IMR-90 (cell line): Measurements from ENCODE around the gene SGK1.

ENCODE experiments used
- BHLHE40 ChIP-seq: fragments of 150-350 bp; IDR thresholded peaks from 2 replicates; pipeline ENCODE4 v1.6.1; 2016; ENCODE audit warnings: mild to moderate bottlenecking, low read depth, low read length
- CEBPB ChIP-seq: IDR thresholded peaks from 2 replicates; pipeline ENCODE4 v1.6.1; 2012; ENCODE audit warnings: low read depth, low read length, improper control_type of control experiment
- CHD1 ChIP-seq: IDR thresholded peaks from 2 replicates; pipeline ENCODE4 v1.6.1; 2012; ENCODE audit warnings: low read depth, low read length, improper control_type of control experiment
- FOS ChIP-seq: fragments of 150-350 bp; IDR thresholded peaks from 2 replicates; pipeline ENCODE4 v1.6.1; 2016; ENCODE audit warnings: low read depth, low read length
- MAFK ChIP-seq: IDR thresholded peaks from 2 replicates; pipeline ENCODE4 v1.6.1; 2012; ENCODE audit warnings: low read depth, low read length, improper control_type of control experiment
- MAZ ChIP-seq: IDR thresholded peaks from 2 replicates; pipeline ENCODE4 v1.6.1; 2012; ENCODE audit warnings: low read depth, mild to moderate bottlenecking, low read length, improper control_type of control experiment, moderate library complexity, borderline replicate concordance
- POLR2A ChIP-seq: IDR thresholded peaks from 2 replicates; pipeline ENCODE4 v1.6.1; 2012; ENCODE audit warnings: mild to moderate bottlenecking, low read depth, low read length
- RAD21 ChIP-seq: IDR thresholded peaks from 2 replicates; pipeline ENCODE4 v1.6.1; 2012; ENCODE audit warnings: low read length, improper control_type of control experiment
- RCOR1 ChIP-seq: IDR thresholded peaks from 2 replicates; pipeline ENCODE4 v1.6.1; 2012; ENCODE audit warnings: mild to moderate bottlenecking, low read length, improper control_type of control experiment; ENCODE audit not compliant: insufficient replicate concordance
- RFX5 ChIP-seq: IDR thresholded peaks from 2 replicates; pipeline ENCODE4 v1.8.0; 2012; ENCODE audit warnings: low read depth, mild to moderate bottlenecking, low read length, moderate library complexity
- SMC3 ChIP-seq: fragments of 150-350 bp; IDR thresholded peaks from 2 replicates; pipeline ENCODE4 v1.6.1; 2016; ENCODE audit warnings: low read depth, mild to moderate bottlenecking, antibody characterized with exemption, low read length, moderate library complexity
- TF ChIP-seq, protein P1 (sequence below): conservative IDR thresholded peaks from 2 replicates; pipeline ENCODE4 v1.5.1; 2012; ENCODE audit warnings: mild to moderate bottlenecking, low read depth, low read length, improper control_type of control experiment
- TF ChIP-seq, protein P2 (sequence below): fragments of 150-350 bp; IDR thresholded peaks from 2 replicates; pipeline ENCODE4 v1.6.1; 2017; ENCODE audit warnings: mild to moderate bottlenecking, antibody characterized with exemption, low read length, low read depth

DNA sequence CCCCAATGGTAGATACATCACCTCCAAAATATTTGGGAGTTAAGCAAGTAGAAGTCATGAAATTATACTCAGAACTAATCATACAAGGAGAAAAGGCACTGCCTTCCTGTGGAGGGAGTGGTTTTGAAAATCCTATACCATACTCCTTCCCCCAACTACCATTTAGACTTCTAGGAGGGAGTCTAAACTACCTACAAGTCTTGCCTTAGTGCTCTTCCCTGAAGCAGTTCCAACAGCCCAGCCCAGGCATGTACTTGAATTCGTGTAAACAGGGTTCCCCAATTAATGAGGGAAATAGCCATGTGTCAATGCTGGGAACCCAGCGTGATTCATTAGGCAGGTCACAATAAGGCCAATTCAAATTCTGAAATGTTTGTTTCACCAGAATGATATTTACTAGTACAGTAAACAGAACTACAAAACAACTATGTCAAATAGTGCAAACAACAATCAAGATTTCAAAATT lies 39.1 kb upstream of the SGK1 start:
- TF ChIP-seq, protein P1, sequence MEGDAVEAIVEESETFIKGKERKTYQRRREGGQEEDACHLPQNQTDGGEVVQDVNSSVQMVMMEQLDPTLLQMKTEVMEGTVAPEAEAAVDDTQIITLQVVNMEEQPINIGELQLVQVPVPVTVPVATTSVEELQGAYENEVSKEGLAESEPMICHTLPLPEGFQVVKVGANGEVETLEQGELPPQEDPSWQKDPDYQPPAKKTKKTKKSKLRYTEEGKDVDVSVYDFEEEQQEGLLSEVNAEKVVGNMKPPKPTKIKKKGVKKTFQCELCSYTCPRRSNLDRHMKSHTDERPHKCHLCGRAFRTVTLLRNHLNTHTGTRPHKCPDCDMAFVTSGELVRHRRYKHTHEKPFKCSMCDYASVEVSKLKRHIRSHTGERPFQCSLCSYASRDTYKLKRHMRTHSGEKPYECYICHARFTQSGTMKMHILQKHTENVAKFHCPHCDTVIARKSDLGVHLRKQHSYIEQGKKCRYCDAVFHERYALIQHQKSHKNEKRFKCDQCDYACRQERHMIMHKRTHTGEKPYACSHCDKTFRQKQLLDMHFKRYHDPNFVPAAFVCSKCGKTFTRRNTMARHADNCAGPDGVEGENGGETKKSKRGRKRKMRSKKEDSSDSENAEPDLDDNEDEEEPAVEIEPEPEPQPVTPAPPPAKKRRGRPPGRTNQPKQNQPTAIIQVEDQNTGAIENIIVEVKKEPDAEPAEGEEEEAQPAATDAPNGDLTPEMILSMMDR: no peak
- TF ChIP-seq POLR2A: no peak
- TF ChIP-seq SMC3: no peak
- TF ChIP-seq RFX5: no peak
- TF ChIP-seq BHLHE40: no peak
- no peak for TF ChIP-seq RAD21
- TF ChIP-seq RCOR1: no peak
- no peak for TF ChIP-seq CHD1
- TF ChIP-seq, protein P2, sequence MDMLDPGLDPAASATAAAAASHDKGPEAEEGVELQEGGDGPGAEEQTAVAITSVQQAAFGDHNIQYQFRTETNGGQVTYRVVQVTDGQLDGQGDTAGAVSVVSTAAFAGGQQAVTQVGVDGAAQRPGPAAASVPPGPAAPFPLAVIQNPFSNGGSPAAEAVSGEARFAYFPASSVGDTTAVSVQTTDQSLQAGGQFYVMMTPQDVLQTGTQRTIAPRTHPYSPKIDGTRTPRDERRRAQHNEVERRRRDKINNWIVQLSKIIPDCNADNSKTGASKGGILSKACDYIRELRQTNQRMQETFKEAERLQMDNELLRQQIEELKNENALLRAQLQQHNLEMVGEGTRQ: no peak
- no peak for TF ChIP-seq CEBPB
- no peak for TF ChIP-seq FOS
- TF ChIP-seq MAZ: no peak
- no peak for TF ChIP-seq MAFK
